RWPE2 (cell line): ENCODE data around the gene HAO2.

Experiments used
- ATAC-seq: fragments of 200-7000 bp; cut with Tn5 transposase; 3 replicates; pipeline ENCODE4 v1.9.1; 2021; ENCODE audit warnings: low read depth
- DNase-seq: peaks from one replicate; pipeline ENCODE4 v3.0.0-alpha.2; 2020; ENCODE audit warnings: low spot score
- H3K27ac ChIP-seq: fragments of 450-650 bp; 2 replicates; pipeline ENCODE4 v1.5.1; 2017; ENCODE audit warnings: mild to moderate bottlenecking; ENCODE audit not compliant: poor library complexity, severe bottlenecking
- H3K27me3 ChIP-seq: fragments of 250-450 bp; sonication (Bioruptor Pico); 2 replicates; pipeline ENCODE4 v1.5.1; 2021; ENCODE audit warnings: mild to moderate bottlenecking, moderate library complexity; ENCODE audit not compliant: insufficient read depth, poor library complexity, severe bottlenecking
- H3K36me3 ChIP-seq: fragments of 250-450 bp; sonication (Bioruptor Pico); 2 replicates; pipeline ENCODE4 v1.5.1; 2020; ENCODE audit warnings: low read depth, mild to moderate bottlenecking, moderate library complexity
- H3K4me1 ChIP-seq: fragments of 250-450 bp; sonication (Bioruptor Pico); 2 replicates; pipeline ENCODE4 v1.5.1; 2021; ENCODE audit warnings: mild to moderate bottlenecking, moderate library complexity; ENCODE audit not compliant: insufficient read depth, poor library complexity, severe bottlenecking
- H3K4me3 ChIP-seq: fragments of 250-450 bp; sonication (Bioruptor Pico); 2 replicates; pipeline ENCODE4 v1.5.1; 2021; ENCODE audit warnings: mild to moderate bottlenecking, moderate library complexity; ENCODE audit not compliant: severe bottlenecking
- H3K9me3 ChIP-seq: fragments of 250-450 bp; sonication (Bioruptor Pico); 2 replicates; pipeline ENCODE4 v1.5.1; 2021; ENCODE audit warnings: mild to moderate bottlenecking, moderate library complexity; ENCODE audit not compliant: severe bottlenecking
- TF ChIP-seq, protein P1 (sequence below): fragments of 450-650 bp; IDR thresholded peaks from one replicate; pipeline ENCODE4 v1.5.1; 2017; ENCODE audit warnings: mild to moderate bottlenecking, moderate library complexity; ENCODE audit not compliant: poor library complexity, severe bottlenecking

The HAO2 gene

DNA sequence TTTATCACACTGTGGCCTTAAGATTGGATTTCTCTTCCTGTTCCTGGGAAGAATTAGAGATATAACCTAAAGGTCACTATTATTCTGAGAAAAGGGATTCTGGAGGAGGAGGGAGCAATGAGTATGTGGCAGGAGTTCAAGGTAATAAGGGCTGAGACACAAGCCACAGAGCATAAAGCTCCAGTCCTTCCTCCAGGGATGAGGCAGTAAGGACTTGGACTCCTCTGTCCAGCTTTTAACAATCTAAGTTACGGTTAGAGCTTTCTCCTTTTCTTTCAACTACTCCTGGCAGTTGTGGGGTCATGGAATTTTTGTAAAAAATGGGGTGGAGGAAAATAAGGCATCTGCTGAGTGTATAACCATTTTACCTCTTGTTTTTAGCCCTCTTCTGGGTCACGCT is 46.4 kb downstream of the HAO2 start, which contains the start of gene HSD3B2:
HSD3B2 (plus strand) TSS at position 201 of the 400 bp plus-strand sequence. CDS start 270 bp downstream, outside the sequence.
- no peak for DNase-seq
- no peak within 1 kb of the TSS for H3K27ac ChIP-seq
- peaks cover 2% of the 10 kb centered on the region for H3K27me3 ChIP-seq
- no peaks in the 10 kb centered on the region for H3K36me3 ChIP-seq
- TF ChIP-seq, protein P1, sequence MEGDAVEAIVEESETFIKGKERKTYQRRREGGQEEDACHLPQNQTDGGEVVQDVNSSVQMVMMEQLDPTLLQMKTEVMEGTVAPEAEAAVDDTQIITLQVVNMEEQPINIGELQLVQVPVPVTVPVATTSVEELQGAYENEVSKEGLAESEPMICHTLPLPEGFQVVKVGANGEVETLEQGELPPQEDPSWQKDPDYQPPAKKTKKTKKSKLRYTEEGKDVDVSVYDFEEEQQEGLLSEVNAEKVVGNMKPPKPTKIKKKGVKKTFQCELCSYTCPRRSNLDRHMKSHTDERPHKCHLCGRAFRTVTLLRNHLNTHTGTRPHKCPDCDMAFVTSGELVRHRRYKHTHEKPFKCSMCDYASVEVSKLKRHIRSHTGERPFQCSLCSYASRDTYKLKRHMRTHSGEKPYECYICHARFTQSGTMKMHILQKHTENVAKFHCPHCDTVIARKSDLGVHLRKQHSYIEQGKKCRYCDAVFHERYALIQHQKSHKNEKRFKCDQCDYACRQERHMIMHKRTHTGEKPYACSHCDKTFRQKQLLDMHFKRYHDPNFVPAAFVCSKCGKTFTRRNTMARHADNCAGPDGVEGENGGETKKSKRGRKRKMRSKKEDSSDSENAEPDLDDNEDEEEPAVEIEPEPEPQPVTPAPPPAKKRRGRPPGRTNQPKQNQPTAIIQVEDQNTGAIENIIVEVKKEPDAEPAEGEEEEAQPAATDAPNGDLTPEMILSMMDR = no peak
- H3K9me3 ChIP-seq = no peaks in the 10 kb centered on the region
- H3K4me3 ChIP-seq = no peak within 1 kb of the TSS
- no peaks in the 10 kb centered on the region for H3K4me1 ChIP-seq
- no peak for ATAC-seq

DNA sequence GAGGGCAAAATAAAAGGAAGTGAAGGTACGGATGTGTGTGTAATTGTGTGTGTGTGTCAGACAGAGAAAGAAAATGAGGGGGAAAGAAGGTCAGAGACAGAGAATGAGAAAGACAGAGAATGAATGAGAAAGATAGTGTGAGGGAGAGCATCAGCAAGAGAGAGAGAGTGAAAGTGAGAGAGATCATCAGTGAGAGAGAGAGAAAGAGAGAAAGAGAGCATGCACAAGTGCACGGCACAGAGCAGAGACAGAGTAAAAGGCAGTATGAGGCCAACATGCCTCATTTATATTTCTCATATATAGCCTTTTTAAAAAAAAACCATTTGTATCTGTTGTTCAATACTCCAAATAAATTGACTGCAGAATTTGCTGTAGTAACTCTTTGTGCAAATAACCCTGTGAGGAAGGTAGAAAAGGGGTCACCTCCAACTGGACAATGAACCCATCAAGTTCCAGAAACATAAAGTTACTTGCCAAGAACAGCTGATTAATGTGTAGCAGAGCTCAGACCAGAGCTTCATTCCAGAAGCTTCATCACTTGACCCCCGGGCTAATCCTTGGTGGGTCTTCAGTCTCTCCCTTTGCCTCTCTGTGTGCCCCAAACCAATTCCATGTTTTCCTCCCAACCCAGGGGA is 47.5 kb downstream of the HAO2 start:
- no peaks in the 10 kb centered on the region for H3K36me3 ChIP-seq
- H3K4me3 ChIP-seq = no peak overlapping the region
- H3K27ac ChIP-seq = no peak overlapping the region
- ATAC-seq = no peak
- no peaks in the 10 kb centered on the region for H3K4me1 ChIP-seq
- TF ChIP-seq, protein P1 = no peak
- peaks cover 2% of the 10 kb centered on the region for H3K27me3 ChIP-seq
- no peaks in the 10 kb centered on the region for H3K9me3 ChIP-seq
- no peak for DNase-seq

DNA sequence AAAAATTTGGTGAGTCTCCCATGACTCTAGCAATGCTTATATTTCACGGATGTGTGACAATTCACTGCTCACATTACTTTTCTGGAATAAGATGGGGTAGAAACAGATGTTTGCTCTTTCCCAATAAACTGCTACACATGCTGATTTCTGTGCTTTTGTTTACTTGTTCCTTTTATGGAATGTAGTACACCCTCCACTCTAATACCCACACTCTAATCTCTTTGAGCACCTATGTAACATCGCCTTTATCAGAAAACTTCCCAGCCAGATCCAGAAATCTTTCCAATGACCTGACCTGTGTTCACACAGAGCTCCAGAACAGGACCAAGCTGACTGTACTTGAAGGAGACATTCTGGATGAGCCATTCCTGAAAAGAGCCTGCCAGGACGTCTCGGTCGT is 50.5 kb downstream of the HAO2 start:
- DNase-seq = no peak
- Histone ChIP-seq H3K4me1 (no peaks in the 10 kb centered on the region), H3K36me3 (no peaks in the 10 kb centered on the region), H3K9me3 (no peaks in the 10 kb centered on the region), H3K4me3 (no peak overlapping the region), H3K27me3 (peaks cover 2% of the 10 kb centered on the region), H3K27ac (no peak overlapping the region)
- TF ChIP-seq, protein P1 = no peak
- ATAC-seq = no peak

DNA sequence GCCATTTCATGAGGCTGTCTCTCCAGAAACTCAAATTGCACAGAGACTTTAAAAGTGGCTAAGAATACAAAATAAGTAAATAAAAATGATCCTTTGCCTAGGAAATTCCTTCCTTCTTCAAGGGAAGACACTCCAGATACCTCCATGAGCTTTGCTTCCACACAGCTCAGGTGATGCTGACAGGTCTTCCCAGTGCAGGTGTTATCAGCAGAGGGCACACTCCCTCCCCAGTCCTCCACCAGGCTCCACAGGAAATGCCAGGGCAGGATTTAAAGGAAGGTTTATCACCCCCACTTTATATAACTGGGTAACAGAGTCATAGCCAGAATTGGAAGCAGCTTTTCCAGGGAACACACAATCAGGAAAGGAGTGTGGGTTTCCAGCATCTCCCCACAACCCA is 52.1 kb downstream of the HAO2 start:
- H3K27ac ChIP-seq = no peak overlapping the region
- no peaks in the 10 kb centered on the region for H3K9me3 ChIP-seq
- H3K4me1 ChIP-seq = no peaks in the 10 kb centered on the region
- TF ChIP-seq, protein P1 = no peak
- ATAC-seq (no peak), DNase-seq (no peak)
- peaks cover 2% of the 10 kb centered on the region for H3K27me3 ChIP-seq
- H3K4me3 ChIP-seq = no peak overlapping the region
- no peaks in the 10 kb centered on the region for H3K36me3 ChIP-seq

DNA sequence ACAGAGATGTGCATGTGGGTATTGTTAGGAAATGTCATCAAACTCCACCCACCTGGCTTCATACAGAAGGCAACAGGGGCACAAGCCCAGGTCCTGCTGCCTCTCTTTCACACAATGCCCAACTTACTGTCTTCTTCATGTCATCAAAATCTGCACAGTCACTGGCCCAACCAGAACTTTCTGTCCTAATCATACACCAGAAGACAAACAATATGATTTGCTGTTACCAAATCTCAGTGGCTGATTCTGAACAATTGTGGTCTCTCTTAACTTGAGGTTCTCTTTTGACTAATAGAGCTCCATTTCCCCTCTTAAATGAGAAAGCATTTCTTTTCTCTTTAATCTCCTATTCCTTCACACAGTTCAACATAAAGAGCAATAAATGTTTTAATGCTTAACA is 54.0 kb downstream of the HAO2 start:
- no peak for ATAC-seq
- H3K4me3 ChIP-seq = no peak overlapping the region

More for the DNA sequence above, 54.0 kb downstream of the HAO2 start:
- Histone ChIP-seq H3K9me3 (no peaks in the 10 kb centered on the region), H3K4me1 (no peaks in the 10 kb centered on the region), H3K27me3 (no peaks in the 10 kb centered on the region), H3K36me3 (no peaks in the 10 kb centered on the region), H3K27ac (no peak overlapping the region)
- TF ChIP-seq, protein P1 = no peak
- DNase-seq = no peak
